K562 (cell line): ENCODE data around the gene PCBP3. TPM values are rescaled to one million over a fixed set of nuclear protein-coding genes. Genes with fewer than 3 reads are reported as not detected.

ENCODE experiments used
- ASH1L ChIP-seq: fragments of 450-650 bp; IDR thresholded peaks from 2 replicates; pipeline ENCODE4 v1.6.1; 2018; ENCODE audit warnings: borderline replicate concordance, mild to moderate bottlenecking, low read depth; ENCODE audit not compliant: partially characterized antibody
- ATF1 ChIP-seq, 2 experiments: fragments of 450-650 bp in 1 of 2; IDR thresholded peaks; 2 replicates each; pipeline ENCODE4 v1.6.1; 2016; ENCODE audit warnings: missing compliant biosample characterization in 1 of 2, missing genetic modification characterization in 1 of 2
- BCOR ChIP-seq: fragments of 450-650 bp; IDR thresholded peaks from 2 replicates; pipeline ENCODE4 v1.6.1; 2016
- BRD9 ChIP-seq: fragments of 450-650 bp; IDR thresholded peaks from 2 replicates; pipeline ENCODE4 v1.6.1; 2018; ENCODE audit warnings: low read depth; ENCODE audit not compliant: partially characterized antibody
- CBFA2T2 ChIP-seq: fragments of 450-650 bp; conservative IDR thresholded peaks from 2 replicates; pipeline ENCODE4 v1.6.1; 2017; ENCODE audit warnings: mild to moderate bottlenecking
- CEBPG ChIP-seq, 3 experiments: fragments of 200-800 bp in 1 of 3; sonication (Bioruptor generic) in 1 of 3; sonication (generic) in 1 of 3; formaldehyde crosslinking in 1 of 3; IDR thresholded peaks in 2 of 3; conservative IDR thresholded peaks in 1 of 3; 2 replicates each; pipeline versions ENCODE4 v1.6.1 to v1.8.0; 2016 to 2022; ENCODE audit warnings: missing compliant biosample characterization in 2 of 3, missing genetic modification characterization in 2 of 3, mild to moderate bottlenecking in 1 of 3, missing genetic modification reagents in 1 of 3
- CTBP1 ChIP-seq: fragments of 450-650 bp; IDR thresholded peaks from 2 replicates; pipeline ENCODE4 v1.6.1; 2016; ENCODE audit warnings: borderline replicate concordance
- ELF2 ChIP-seq: fragments of 250-450 bp; sonication (Bioruptor Pico); IDR thresholded peaks from 2 replicates; pipeline ENCODE4 v1.5.0; 2021; ENCODE audit warnings: mild to moderate bottlenecking
- EP300 ChIP-seq: IDR thresholded peaks from 2 replicates; pipeline ENCODE4 v1.6.1; 2012; ENCODE audit warnings: low read length, improper control_type of control experiment
- EP400 ChIP-seq: fragments of 450-650 bp; IDR thresholded peaks from 2 replicates; pipeline ENCODE4 v1.6.1; 2017; ENCODE audit warnings: antibody characterized with exemption, mild to moderate bottlenecking, moderate library complexity
- ETV1 ChIP-seq: fragments of 450-650 bp; conservative IDR thresholded peaks from 2 replicates; pipeline ENCODE4 v1.6.1; 2016; ENCODE audit warnings: missing genetic modification characterization, control low read depth, low read depth, missing compliant biosample characterization
- HNRNPLL ChIP-seq: fragments of 200-400 bp; formaldehyde crosslinking; IDR thresholded peaks from 2 replicates; pipeline ENCODE4 v1.6.1; 2017; ENCODE audit warnings: low read length, low read depth, mild to moderate bottlenecking; ENCODE audit not compliant: poor library complexity, severe bottlenecking
- MTA3 ChIP-seq: fragments of 450-650 bp; formaldehyde crosslinking; IDR thresholded peaks from 2 replicates; pipeline ENCODE4 v1.6.1; 2017; ENCODE audit warnings: mild to moderate bottlenecking, borderline replicate concordance
- MYBL2 ChIP-seq, 2 experiments: fragments of 450-650 bp in 1 of 2; sonication (generic) in 1 of 2; formaldehyde crosslinking in 1 of 2; IDR thresholded peaks; 2 replicates each; pipeline versions ENCODE4 v1.6.1 to v1.8.1; 2017 to 2022; ENCODE audit warnings: borderline replicate concordance in 1 of 2, inconsistent platforms in 1 of 2, low read depth in 1 of 2, mild to moderate bottlenecking in 1 of 2, missing genetic modification reagents in 1 of 2, moderate library complexity in 1 of 2
- NCOA4 ChIP-seq: fragments of 450-650 bp; IDR thresholded peaks from 2 replicates; pipeline ENCODE4 v1.6.1; 2018; ENCODE audit warnings: mild to moderate bottlenecking; ENCODE audit not compliant: partially characterized antibody
- PRMT5 ChIP-seq: sonication (generic); formaldehyde crosslinking; IDR thresholded peaks from 2 replicates; pipeline ENCODE4 v1.5.0; 2020; ENCODE audit warnings: missing genetic modification reagents
- PTRF ChIP-seq: fragments of 450-650 bp; IDR thresholded peaks from 2 replicates; pipeline ENCODE4 v1.6.1; 2016; ENCODE audit warnings: mild to moderate bottlenecking, missing genetic modification characterization, missing compliant biosample characterization
- RHOXF2B ChIP-seq: fragments of 250-450 bp; sonication (Bioruptor Pico); conservative IDR thresholded peaks from 2 replicates; pipeline ENCODE4 v1.5.1; 2021
- SETDB1 ChIP-seq: IDR thresholded peaks from one replicate; pipeline ENCODE4 v1.6.1; 2012; ENCODE audit warnings: low read length, control low read depth, inconsistent platforms
- TCF3 ChIP-seq: sonication (generic); formaldehyde crosslinking; IDR thresholded peaks from 2 replicates; pipeline ENCODE4 v1.4.0; 2020; ENCODE audit warnings: mild to moderate bottlenecking, missing genetic modification reagents
- XRCC5 ChIP-seq: fragments of 200-400 bp; formaldehyde crosslinking; IDR thresholded peaks from 2 replicates; pipeline ENCODE4 v1.6.1; 2017; ENCODE audit warnings: low read depth, mild to moderate bottlenecking, low read length
- ZNF444 ChIP-seq: fragments of 250-450 bp; sonication (Bioruptor Pico); IDR thresholded peaks from 2 replicates; pipeline ENCODE4 v1.4.0; 2020; ENCODE audit warnings: mild to moderate bottlenecking, moderate library complexity
- polyA plus RNA-seq, 8 experiments: library from polyadenylated mRNA; depleted of rRNA in 4 of 8; stranded (reverse) in 5 of 8; unstranded in 3 of 8; fragments of >200 nt; fragmentation: Nextera tagmentation in 2 of 8; fragmentation: Illumina TruSeq in 1 of 8; extraction: Ambion mirVana in 2 of 8; extraction: Trizol in 1 of 8; gene quantifications; 2 replicates each; pipeline versions ENCODE4 v1.2.1 to v1.2.3, GENCODE V29; 2011 to 2014; ENCODE audit warnings: inconsistent platforms in 1 of 8, missing spikeins in 1 of 8
- total RNA-seq, 7 experiments: library from RNA; depleted of rRNA in 6 of 7; stranded (reverse); fragments of >200 nt in 6 of 7; fragmentation: Illumina TruSeq in 2 of 7; extraction: Trizol in 2 of 7; gene quantifications; 2 replicates each; pipeline versions ENCODE4 v1.2.1 to v1.2.3, GENCODE V29; 2011 to 2021; ENCODE audit warnings: low replicate concordance in 1 of 7
- TF ChIP-seq, protein P1 (sequence below): fragments of 450-650 bp; IDR thresholded peaks from 2 replicates; pipeline ENCODE4 v1.6.1; 2018; ENCODE audit warnings: mild to moderate bottlenecking, low read depth; ENCODE audit not compliant: partially characterized antibody
- TF ChIP-seq, protein P2 (sequence below): fragments of 250-450 bp; sonication (Bioruptor Pico); IDR thresholded peaks from 2 replicates; pipeline ENCODE4 v1.5.0; 2021

PCBP3 gene
- total and polyA plus RNA-seq, 9 of the 15 experiments (the other 6 are each of a cell fraction or from before 2014, with no cell fraction given) = 0.18 TPM; not detected in 8

DNA sequence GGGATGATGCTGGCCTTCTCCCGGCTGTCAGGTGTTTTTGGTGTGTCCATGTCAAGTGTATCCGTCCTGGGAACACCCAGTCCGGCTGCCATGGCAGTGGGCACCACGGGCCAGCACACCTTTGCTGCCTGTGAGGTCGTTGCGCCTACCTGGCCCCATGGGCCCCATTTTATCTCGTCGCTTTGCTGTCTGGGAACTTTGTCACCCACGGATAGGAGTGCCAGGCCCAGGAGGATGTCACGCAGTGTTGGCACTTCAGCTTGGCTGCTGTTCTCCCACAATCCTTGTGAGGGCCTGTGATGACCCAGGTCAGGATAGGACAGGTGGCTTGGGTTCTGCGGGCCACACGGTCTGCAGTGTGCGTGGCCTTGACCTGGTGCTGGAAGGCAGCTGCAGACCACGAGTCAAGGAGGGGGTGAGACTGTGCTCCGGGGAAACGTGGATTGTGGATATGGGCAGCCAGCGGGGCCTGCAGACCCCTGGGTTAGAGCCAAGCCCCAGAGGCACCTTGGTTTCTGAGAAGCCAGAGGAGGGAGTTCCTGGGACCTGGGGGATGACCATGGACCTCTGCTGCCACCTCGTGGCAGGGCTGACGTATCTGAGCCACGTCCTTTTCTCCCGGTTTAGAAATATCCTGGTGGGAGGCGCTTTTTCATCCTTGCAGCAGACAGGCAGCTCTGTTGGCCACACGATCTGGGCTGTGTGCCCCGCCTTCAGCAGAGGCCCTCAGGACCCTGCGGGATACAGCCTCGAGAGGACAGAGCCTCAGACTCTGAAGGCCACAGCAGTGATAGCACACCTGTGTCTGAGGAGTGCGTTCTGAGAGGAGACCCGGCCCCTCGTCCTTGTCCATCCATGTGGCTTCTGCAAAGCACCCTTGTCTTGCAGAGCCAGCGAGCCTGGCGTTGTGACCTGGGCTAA is 176.9 kb downstream of the PCBP3 start (continued):
- TF ChIP-seq ZNF444 (CRISPR knock-in tag) = no peak
- no peak for TF ChIP-seq EP400
- TF ChIP-seq PTRF = no peak
- TF ChIP-seq CBFA2T2 = no peak
- TF ChIP-seq ATF1 (CRISPR knock-in tag; IDR thresholded peaks at IDR 0.05) = no peak
- peak; percentile 56; the same call in 1 of the 2 replicates for TF ChIP-seq ATF1 (tag; IDR thresholded peaks at IDR 0.05)
- TF ChIP-seq PRMT5 (CRISPR knock-in tag) = no peak
- TF ChIP-seq CEBPG (CRISPR knock-in tag; IDR thresholded peaks at IDR 0.05) = no peak
- TF ChIP-seq CEBPG (tag; conservative IDR thresholded peaks at IDR 0.05 in 1 of 2, IDR thresholded peaks at IDR 0.05 in 1 of 2) = no peak
- TF ChIP-seq ETV1 = no peak
- TF ChIP-seq MTA3 = no peak
- TF ChIP-seq, protein P1, sequence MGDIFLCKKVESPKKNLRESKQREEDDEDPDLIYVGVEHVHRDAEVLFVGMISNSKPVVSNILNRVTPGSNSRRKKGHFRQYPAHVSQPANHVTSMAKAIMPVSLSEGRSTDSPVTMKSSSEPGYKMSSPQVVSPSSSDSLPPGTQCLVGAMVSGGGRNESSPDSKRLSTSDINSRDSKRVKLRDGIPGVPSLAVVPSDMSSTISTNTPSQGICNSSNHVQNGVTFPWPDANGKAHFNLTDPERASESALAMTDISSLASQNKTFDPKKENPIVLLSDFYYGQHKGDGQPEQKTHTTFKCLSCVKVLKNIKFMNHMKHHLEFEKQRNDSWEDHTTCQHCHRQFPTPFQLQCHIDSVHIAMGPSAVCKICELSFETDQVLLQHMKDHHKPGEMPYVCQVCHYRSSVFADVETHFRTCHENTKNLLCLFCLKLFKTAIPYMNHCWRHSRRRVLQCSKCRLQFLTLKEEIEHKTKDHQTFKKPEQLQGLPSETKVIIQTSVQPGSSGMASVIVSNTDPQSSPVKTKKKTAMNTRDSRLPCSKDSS = no peak
- no peak for TF ChIP-seq RHOXF2B (CRISPR knock-in tag)
- TF ChIP-seq TCF3 (CRISPR knock-in tag) = no peak
- no peak for TF ChIP-seq BRD9
- no peak for TF ChIP-seq ELF2 (CRISPR knock-in tag)
- TF ChIP-seq CTBP1 = peak; percentile 33; the same call in 1 of the 2 replicates
- TF ChIP-seq XRCC5 = peak; percentile 32; the same call in 1 of the 2 replicates
- TF ChIP-seq, protein P2, sequence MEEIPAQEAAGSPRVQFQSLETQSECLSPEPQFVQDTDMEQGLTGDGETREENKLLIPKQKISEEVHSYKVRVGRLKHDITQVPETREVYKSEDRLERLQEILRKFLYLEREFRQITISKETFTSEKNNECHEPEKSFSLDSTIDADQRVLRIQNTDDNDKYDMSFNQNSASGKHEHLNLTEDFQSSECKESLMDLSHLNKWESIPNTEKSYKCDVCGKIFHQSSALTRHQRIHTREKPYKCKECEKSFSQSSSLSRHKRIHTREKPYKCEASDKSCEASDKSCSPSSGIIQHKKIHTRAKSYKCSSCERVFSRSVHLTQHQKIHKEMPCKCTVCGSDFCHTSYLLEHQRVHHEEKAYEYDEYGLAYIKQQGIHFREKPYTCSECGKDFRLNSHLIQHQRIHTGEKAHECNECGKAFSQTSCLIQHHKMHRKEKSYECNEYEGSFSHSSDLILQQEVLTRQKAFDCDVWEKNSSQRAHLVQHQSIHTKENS (CRISPR knock-in tag) = no peak
- TF ChIP-seq BCOR = no peak
- TF ChIP-seq ASH1L = no peak
- no peak for TF ChIP-seq NCOA4
- TF ChIP-seq EP300 = no peak
- TF ChIP-seq HNRNPLL = no peak
- no peak for TF ChIP-seq MYBL2 (IDR thresholded peaks at IDR 0.05; ENCODE audit: low read depth)
- TF ChIP-seq MYBL2 (CRISPR knock-in tag; IDR thresholded peaks at IDR 0.05; ENCODE audit: borderline replicate concordance) = no peak
- TF ChIP-seq SETDB1 = no peak
